ENCODE data around the gene SDF4. TPM values are rescaled to one million over a fixed set of nuclear protein-coding genes. Genes with fewer than 3 reads are reported as not detected.
A peak's percentile ranks its signal among the peaks of the same experiment; 100 is the strongest.

The SDF4 gene
- total and polyA plus RNA-seq, 10 donors, result 39.1 to 145 (median 88.5) TPM

GRCh38 chr1:1199961-1200875 lies 31.6 kb downstream of the SDF4 start:
- WGBS, 5 donors, result 60 to 75% (median 67%) methylated on average over 11 to 31 of the region's 31 CpGs
- Histone ChIP-seq H3K4me3 (peak overlapping the region in 5 of 8 donors; percentile 38 to 73 (median 43)), H3K27ac (peak overlapping the region in 3 of 8 donors; percentile 71 to 82 (median 73)), H3K4me1 (peaks cover 3 to 30% (median 12%) of the 10 kb centered on the region in 6 donors), H3K36me3 (no peaks in the 10 kb centered on the region), H3K27me3 (replicated peaks in 1 of 7) (peaks cover 0 to 52% (median 7%) of the 10 kb centered on the region in 7 donors), H3K9me3 (peaks cover 0 to 7% (median 3%) of the 10 kb centered on the region in 8 donors)
- intact Hi-C loops (cut with DNase I; ENCODE audit: low total_unique reads), result no loop called here
- TF ChIP-seq POLR2A (IDR thresholded peaks at IDR 0.05), result no peak
- TF ChIP-seq CTCF (IDR thresholded peaks at IDR 0.05 in 8 of 11, conservative IDR thresholded peaks at IDR 0.05 in 3 of 11), result no peak
- no peak for TF ChIP-seq POLR2AphosphoS5 (IDR thresholded peaks at IDR 0.05)
- peak; percentile 75 for DNase-seq

- peaks cover 0 to 43% (median 7%) of the 10 kb centered on the region in 7 donors for H3K27me3 ChIP-seq (replicated peaks in 1 of 7)
- peak; percentile 70 for DNase-seq
- no peak overlapping the region for H3K4me3 ChIP-seq
- TF ChIP-seq POLR2A (IDR thresholded peaks at IDR 0.05), result no peak
- TF ChIP-seq POLR2AphosphoS5 (IDR thresholded peaks at IDR 0.05), result no peak
- no peak for TF ChIP-seq CTCF (IDR thresholded peaks at IDR 0.05 in 8 of 11, conservative IDR thresholded peaks at IDR 0.05 in 3 of 11)
- peaks cover 3 to 21% (median 10%) of the 10 kb centered on the region in 6 donors for H3K4me1 ChIP-seq
- intact Hi-C loops (cut with DNase I; ENCODE audit: low total_unique reads), result no loop called here
- H3K36me3 ChIP-seq, result no peaks in the 10 kb centered on the region
- 82 to 92% (median 85%) methylated on average over 13 to 22 of the region's 22 CpGs for WGBS, 5 donors
- H3K27ac ChIP-seq, result no peak overlapping the region
- peaks cover 0 to 16% (median 12%) of the 10 kb centered on the region in 8 donors for H3K9me3 ChIP-seq
These were observed 32.5 kb downstream of the SDF4 start for GRCh38 chr1:1199141-1199960.

GRCh38 chr1:1198423-1199140 lies 33.2 kb downstream of the SDF4 start:
- intact Hi-C loops (cut with DNase I; ENCODE audit: low total_unique reads), result no loop called here
- no peak overlapping the region for H3K27ac ChIP-seq
- peaks cover 0 to 18% (median 14%) of the 10 kb centered on the region in 8 donors for H3K9me3 ChIP-seq
- TF ChIP-seq CTCF (IDR thresholded peaks at IDR 0.05 in 8 of 11, conservative IDR thresholded peaks at IDR 0.05 in 3 of 11) (no peak), POLR2A (IDR thresholded peaks at IDR 0.05) (no peak), POLR2AphosphoS5 (IDR thresholded peaks at IDR 0.05) (no peak)
- H3K36me3 ChIP-seq, result no peaks in the 10 kb centered on the region
- WGBS, 5 donors, result 84 to 91% (median 87%) methylated on average over 7 to 23 of the region's 23 CpGs
- H3K4me1 ChIP-seq, result peaks cover 3 to 20% (median 10%) of the 10 kb centered on the region in 6 donors
- peaks cover 0 to 40% (median 7%) of the 10 kb centered on the region in 7 donors for H3K27me3 ChIP-seq (replicated peaks in 1 of 7)
- H3K4me3 ChIP-seq, result no peak overlapping the region
- DNase-seq, result peak; percentile 73
